Activated naive CD8-positive, alpha-beta T cell treated with anti-CD3 and anti-CD28 coated beads, Interleukin-2, amount 10 ng/mL, durations not matched to agents 7 days and 5 days (primary cell): Measurements from ENCODE around the gene NUP62. TPM values are rescaled to one million over a fixed set of nuclear protein-coding genes. Genes with fewer than 3 reads are reported as not detected.

Experiments
- ATAC-seq: fragments of 150-1000 bp; cut with Tn5 transposase; one replicate; pipeline ENCODE4 v1.10.0; 2021; ENCODE audit warnings: low read depth, moderate library complexity
- POLR2A ChIA-PET: fragments of 350-600 bp; sonication (Branson Sonifier 250); formaldehyde crosslinking; loops from one replicate; lab custom pipeline; 2021; ENCODE audit warnings: antibody characterized with exemption; lab: Charles Lee
- DNase-seq: peaks from one replicate; pipeline ENCODE4 v3.0.0; 2021
- H3K27ac Mint-ChIP-seq: one replicate; pipeline ENCODE4 v1.8.0; 2022; ENCODE audit warnings: mild to moderate bottlenecking, mixed read lengths
- H3K27me3 Mint-ChIP-seq: one replicate; pipeline ENCODE4 v1.8.0; 2022; ENCODE audit warnings: mild to moderate bottlenecking, moderate library complexity, mixed read lengths
- H3K36me3 Mint-ChIP-seq: one replicate; pipeline ENCODE4 v1.8.0; 2021; ENCODE audit warnings: mild to moderate bottlenecking, mixed read lengths
- H3K4me1 Mint-ChIP-seq: one replicate; pipeline ENCODE4 v1.8.0; 2021; ENCODE audit warnings: mixed read lengths
- H3K4me3 Mint-ChIP-seq: one replicate; pipeline ENCODE4 v1.8.0; 2022; ENCODE audit warnings: mild to moderate bottlenecking, moderate library complexity, mixed read lengths
- H3K9me3 Mint-ChIP-seq: one replicate; pipeline ENCODE4 v1.8.0; 2021; ENCODE audit warnings: mixed read lengths
- total RNA-seq, 2 experiments: library from RNA; stranded (reverse); gene quantifications; one replicate each; pipeline ENCODE4 v1.2.3, GENCODE V29; 2021

The NUP62 gene
- total RNA-seq, 2 experiments from 2014 or later: 94.2 to 105 TPM

GRCh38 chr19:49887037-49887664, 42.2 kb downstream of the NUP62 start:
- no peak for DNase-seq
- ATAC-seq: no peak
- Mint-ChIP-seq H3K4me1 (peaks cover 2% of the 10 kb centered on the region), H3K9me3 (no peaks in the 10 kb centered on the region), H3K27me3 (no peaks in the 10 kb centered on the region), H3K36me3 (peaks cover 8% of the 10 kb centered on the region), H3K4me3 (no peak overlapping the region), H3K27ac (no peak overlapping the region)
- POLR2A ChIA-PET: no interaction called here

GRCh38 chr19:49884760-49885159, 44.5 kb downstream of the NUP62 start:
- H3K27ac Mint-ChIP-seq: no peak overlapping the region
- no peak overlapping the region for H3K4me3 Mint-ChIP-seq

GRCh38 chr19:49884109-49884508, 45.2 kb downstream of the NUP62 start:
- ATAC-seq (no peak), DNase-seq (no peak)
- Mint-ChIP-seq H3K4me3 (no peak overlapping the region), H3K36me3 (peaks cover 11% of the 10 kb centered on the region), H3K9me3 (no peaks in the 10 kb centered on the region), H3K27ac (no peak overlapping the region), H3K27me3 (no peaks in the 10 kb centered on the region), H3K4me1 (peaks cover 3% of the 10 kb centered on the region)
- POLR2A ChIA-PET: no interaction called here

More at GRCh38 chr19:49884760-49885159, 44.5 kb downstream of the NUP62 start:
- no peaks in the 10 kb centered on the region for H3K9me3 Mint-ChIP-seq
- peaks cover 2% of the 10 kb centered on the region for H3K4me1 Mint-ChIP-seq
- no peaks in the 10 kb centered on the region for H3K27me3 Mint-ChIP-seq
- DNase-seq: no peak
- no peak for ATAC-seq
- POLR2A ChIA-PET: no interaction called here
- peaks cover 10% of the 10 kb centered on the region for H3K36me3 Mint-ChIP-seq

- H3K27me3 Mint-ChIP-seq: no peaks in the 10 kb centered on the region
- H3K4me1 Mint-ChIP-seq: peaks cover 12% of the 10 kb centered on the region
- peaks cover 15% of the 10 kb centered on the region for H3K36me3 Mint-ChIP-seq
- no peak overlapping the region for H3K27ac Mint-ChIP-seq
- ATAC-seq: no peak
- DNase-seq: no peak
- H3K4me3 Mint-ChIP-seq: no peak overlapping the region
- H3K9me3 Mint-ChIP-seq: no peaks in the 10 kb centered on the region
- POLR2A ChIA-PET: no interaction called here
These were observed 46.2 kb downstream of the NUP62 start for GRCh38 chr19:49883094-49883493.

GRCh38 chr19:49882643-49883042, 46.7 kb downstream of the NUP62 start:
- H3K4me3 Mint-ChIP-seq: no peak overlapping the region
- peaks cover 17% of the 10 kb centered on the region for H3K36me3 Mint-ChIP-seq
- no peaks in the 10 kb centered on the region for H3K9me3 Mint-ChIP-seq
- DNase-seq: no peak
- H3K27me3 Mint-ChIP-seq: no peaks in the 10 kb centered on the region
- H3K27ac Mint-ChIP-seq: no peak overlapping the region
- peaks cover 14% of the 10 kb centered on the region for H3K4me1 Mint-ChIP-seq
- no peak for ATAC-seq
- POLR2A ChIA-PET: no interaction called here

- Mint-ChIP-seq H3K27ac (no peak overlapping the region), H3K36me3 (peaks cover 17% of the 10 kb centered on the region), H3K9me3 (no peaks in the 10 kb centered on the region), H3K4me1 (peaks cover 14% of the 10 kb centered on the region), H3K27me3 (no peaks in the 10 kb centered on the region), H3K4me3 (no peak overlapping the region)
- ATAC-seq (no peak), DNase-seq (no peak)
- POLR2A ChIA-PET: interaction anchor here (1.0 kb wide), 1 partner anchor 12 kb away, joined by 3 read pairs; no protein-coding TSS in a partner anchor
These were observed 47.5 kb downstream of the NUP62 start for GRCh38 chr19:49881672-49882394.

GRCh38 chr19:49881186-49881585, 48.1 kb downstream of the NUP62 start:
- no peak for DNase-seq
- Mint-ChIP-seq H3K36me3 (peaks cover 17% of the 10 kb centered on the region), H3K4me3 (no peak overlapping the region), H3K27ac (no peak overlapping the region), H3K9me3 (no peaks in the 10 kb centered on the region), H3K4me1 (peaks cover 14% of the 10 kb centered on the region), H3K27me3 (no peaks in the 10 kb centered on the region)
- POLR2A ChIA-PET: interaction anchor here (1.0 kb wide), 1 partner anchor 12 kb away, joined by 3 read pairs; no protein-coding TSS in a partner anchor
- ATAC-seq: no peak

- H3K27me3 Mint-ChIP-seq: no peaks in the 10 kb centered on the region
- no peak overlapping the region for H3K4me3 Mint-ChIP-seq
- H3K27ac Mint-ChIP-seq: no peak overlapping the region
- no peak for ATAC-seq
- peaks cover 19% of the 10 kb centered on the region for H3K4me1 Mint-ChIP-seq
- H3K9me3 Mint-ChIP-seq: no peaks in the 10 kb centered on the region
- peaks cover 16% of the 10 kb centered on the region for H3K36me3 Mint-ChIP-seq
- DNase-seq: no peak
- POLR2A ChIA-PET: no interaction called here
These were observed 49.0 kb downstream of the NUP62 start for GRCh38 chr19:49880162-49880869.

GRCh38 chr19:49879243-49879963, 49.9 kb downstream of the NUP62 start:
- peak overlapping the region; percentile 43 for H3K27ac Mint-ChIP-seq
- H3K4me3 Mint-ChIP-seq: no peak overlapping the region
- peaks cover 23% of the 10 kb centered on the region for H3K4me1 Mint-ChIP-seq
- POLR2A ChIA-PET: no interaction called here
- no peaks in the 10 kb centered on the region for H3K9me3 Mint-ChIP-seq
- H3K27me3 Mint-ChIP-seq: no peaks in the 10 kb centered on the region
- ATAC-seq: no peak
- DNase-seq: no peak
- H3K36me3 Mint-ChIP-seq: peaks cover 16% of the 10 kb centered on the region

GRCh38 chr19:49878744-49879070, 50.6 kb downstream of the NUP62 start:
- no peaks in the 10 kb centered on the region for H3K9me3 Mint-ChIP-seq
- peak overlapping the region; percentile 43 for H3K27ac Mint-ChIP-seq
- no peak for ATAC-seq
- peaks cover 23% of the 10 kb centered on the region for H3K4me1 Mint-ChIP-seq
- H3K4me3 Mint-ChIP-seq: no peak overlapping the region
- no peak for DNase-seq
- H3K36me3 Mint-ChIP-seq: peaks cover 16% of the 10 kb centered on the region
- H3K27me3 Mint-ChIP-seq: no peaks in the 10 kb centered on the region
- POLR2A ChIA-PET: no interaction called here

- Mint-ChIP-seq H3K36me3 (peaks cover 10% of the 10 kb centered on the region), H3K4me3 (no peak overlapping the region), H3K9me3 (no peaks in the 10 kb centered on the region), H3K4me1 (peaks cover 23% of the 10 kb centered on the region), H3K27me3 (no peaks in the 10 kb centered on the region), H3K27ac (no peak overlapping the region)
- ATAC-seq (peak; percentile 67), DNase-seq (peak; percentile 99)
- POLR2A ChIA-PET: interaction anchor here (1.0 to 3.1 kb wide), 6 partner anchors 9 to 51 kb away, joined by 3 to 25 read pairs (median 8); partner anchors contain the start of genes ATF5, IL4I1, NUP62 and PNKP
These were observed 51.2 kb downstream of the NUP62 start for GRCh38 chr19:49877879-49878743.
